Lung (tissue), 12 donors: ENCODE measurements around the gene TRIP6. TPM values are rescaled to one million over a fixed set of nuclear protein-coding genes. Genes with fewer than 3 reads are reported as not detected.
"Not testable (repeated sequence)": the region's sequence is repeated elsewhere in the genome, so short reads cannot be mapped to it uniquely, and the experiment has no call there.

Experiments used
- ATAC-seq: fragments of 200-7000 bp; cut with Tn5 transposase; one replicate; pipeline ENCODE4 v1.9.1; 2020; ENCODE audit warnings: moderate number of reproducible peaks; ENCODE audit not compliant: insufficient read depth, low FRiP score
- DNase-seq, 3 donors: peaks; one replicate each; pipeline ENCODE4 v3.0.0-alpha.2; 2013 to 2017
- H3K27ac ChIP-seq, 2 donors: one replicate each; pipeline ENCODE4 v1.5.1; 2013; ENCODE audit warnings: mild to moderate bottlenecking in 2 of 2, moderate library complexity in 2 of 2, control low read depth in 1 of 2, inconsistent platforms in 1 of 2, low read depth in 1 of 2, low read length in 1 of 2
- H3K27me3 ChIP-seq, 3 donors: one replicate each; pipeline ENCODE4 v1.5.1; 2013; ENCODE audit warnings: low read length in 2 of 3; ENCODE audit not compliant: control insufficient read depth in 3 of 3, insufficient read depth in 3 of 3
- H3K36me3 ChIP-seq, 4 donors: one replicate each; pipeline ENCODE4 v1.5.1; 2013; ENCODE audit warnings: low read length in 4 of 4, mild to moderate bottlenecking in 1 of 4, moderate library complexity in 1 of 4; ENCODE audit not compliant: control insufficient read depth in 4 of 4, insufficient read depth in 4 of 4
- H3K4me1 ChIP-seq, 5 donors: one replicate each; pipeline ENCODE4 v1.5.1; 2013; ENCODE audit warnings: low read length in 5 of 5, mild to moderate bottlenecking in 2 of 5, moderate library complexity in 1 of 5; ENCODE audit not compliant: control insufficient read depth in 5 of 5, insufficient read depth in 5 of 5
- H3K4me3 ChIP-seq: one replicate; pipeline ENCODE4 v1.5.1; 2013; ENCODE audit warnings: mild to moderate bottlenecking, control low read depth, moderate library complexity
- H3K9ac ChIP-seq, 2 donors: one replicate each; pipeline ENCODE4 v1.5.1; 2013; ENCODE audit warnings: low read length in 2 of 2, control low read depth in 1 of 2; ENCODE audit not compliant: insufficient read depth in 1 of 2
- H3K9me3 ChIP-seq, 4 donors: one replicate each; pipeline ENCODE4 v1.5.1; 2013; ENCODE audit warnings: low read length in 3 of 4, mild to moderate bottlenecking in 1 of 4, moderate library complexity in 1 of 4; ENCODE audit not compliant: control insufficient read depth in 4 of 4, insufficient read depth in 3 of 4
- WGBS, 2 donors: extraction: QIAGEN DNeasy Blood & Tissue Kit; methylation state at CpG; one replicate each; pipeline ENCODE4 v1.1.7; 2013; 5-methylcytosine and 5-hydroxymethylcytosine counted together
- polyA plus RNA-seq, 2 donors: library from polyadenylated mRNA; stranded (reverse); fragments of 200-250 nt; gene quantifications; one replicate each; pipeline ENCODE4 v1.2.1, GENCODE V29; 2013
- total RNA-seq, 2 donors: library from RNA; depleted of rRNA in 1 of 2; stranded (reverse); fragments of >200 nt in 1 of 2; gene quantifications; one replicate each; pipeline ENCODE4 v1.2.1, GENCODE V29; 2014 to 2021
- TF ChIP-seq, protein P1 (sequence below): IDR thresholded peaks from 2 replicates; pipeline ENCODE4 v1.5.1; 2012; ENCODE audit warnings: mild to moderate bottlenecking; ENCODE audit errors: control extremely low read depth, extremely low read depth
- donor health status: control.
- donor health status: control.
- donor health status: Bipolar disorder and iron deficiency.
- donor health status: healthy.
- donor health status: DM: yes; HTN: yes; CAD: no.

TRIP6 gene
- total and polyA plus RNA-seq, 4 donors, result 41.4 to 81.8 (median 52.3) TPM

DNA sequence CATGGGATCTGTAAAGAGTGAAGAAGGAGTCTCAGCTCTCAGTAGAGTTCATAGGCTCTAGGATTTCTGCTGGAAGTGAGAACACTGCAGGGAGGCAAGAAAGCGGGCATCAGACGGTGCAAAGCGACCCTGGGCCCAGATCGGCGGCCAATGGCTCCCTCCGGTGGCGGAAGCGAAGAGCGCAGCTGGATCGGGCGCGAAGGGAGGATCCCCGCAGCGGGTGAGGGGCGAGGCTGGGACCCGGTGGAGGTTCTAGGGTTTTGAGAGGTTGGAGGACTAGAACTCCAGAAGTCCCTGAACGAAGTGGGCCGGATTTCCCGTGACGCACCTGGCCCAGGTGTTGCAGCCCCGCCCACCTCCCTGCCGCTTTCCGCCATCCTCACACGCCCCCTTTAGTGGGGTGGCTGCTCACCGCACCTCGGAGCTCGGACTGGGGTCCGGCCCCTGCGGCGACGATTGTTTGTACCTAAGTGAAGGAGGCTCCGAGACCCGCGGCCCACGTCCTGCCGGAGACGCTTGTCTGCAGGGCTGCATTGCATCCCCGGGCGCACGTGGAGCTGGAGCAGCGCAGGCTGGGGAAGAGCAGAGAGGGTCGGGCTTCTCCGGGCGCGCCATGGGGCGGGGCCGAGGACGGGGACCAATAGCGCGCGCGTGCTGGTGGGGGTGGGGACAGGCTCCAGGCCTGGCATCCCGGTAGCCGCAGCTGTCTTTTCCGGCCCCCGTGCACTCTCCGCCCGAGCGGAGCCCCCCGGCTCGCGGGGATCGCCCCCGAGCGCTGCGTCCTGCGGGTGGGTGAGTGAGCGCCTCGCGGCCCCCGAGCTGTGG is 14.9 kb upstream of the TRIP6 start, which contains the start of gene SLC12A9:
TSS of gene SLC12A9 (plus strand) at position 666 of the 825 bp plus-strand sequence. CDS start 1,485 bp downstream, outside the sequence.
- Histone ChIP-seq H3K36me3 (peaks cover 0 to 13% (median 2%) of the 10 kb centered on the region in 4 donors), H3K4me1 (peaks cover 0 to 13% (median 4%) of the 10 kb centered on the region in 5 donors), H3K27ac (peak within 1 kb of the TSS in 1 of 2 donors; percentile 65), H3K27me3 (no peaks in the 10 kb centered on the region), H3K9ac (peak within 1 kb of the TSS in 1 of 2 donors; percentile 25), H3K9me3 (no peaks in the 10 kb centered on the region), H3K4me3 (peak within 1 kb of the TSS; percentile 65)
- peak; percentile 99 for ATAC-seq
- peak; percentile 92 to 95 (median 92) for DNase-seq
- TF ChIP-seq, protein P1, sequence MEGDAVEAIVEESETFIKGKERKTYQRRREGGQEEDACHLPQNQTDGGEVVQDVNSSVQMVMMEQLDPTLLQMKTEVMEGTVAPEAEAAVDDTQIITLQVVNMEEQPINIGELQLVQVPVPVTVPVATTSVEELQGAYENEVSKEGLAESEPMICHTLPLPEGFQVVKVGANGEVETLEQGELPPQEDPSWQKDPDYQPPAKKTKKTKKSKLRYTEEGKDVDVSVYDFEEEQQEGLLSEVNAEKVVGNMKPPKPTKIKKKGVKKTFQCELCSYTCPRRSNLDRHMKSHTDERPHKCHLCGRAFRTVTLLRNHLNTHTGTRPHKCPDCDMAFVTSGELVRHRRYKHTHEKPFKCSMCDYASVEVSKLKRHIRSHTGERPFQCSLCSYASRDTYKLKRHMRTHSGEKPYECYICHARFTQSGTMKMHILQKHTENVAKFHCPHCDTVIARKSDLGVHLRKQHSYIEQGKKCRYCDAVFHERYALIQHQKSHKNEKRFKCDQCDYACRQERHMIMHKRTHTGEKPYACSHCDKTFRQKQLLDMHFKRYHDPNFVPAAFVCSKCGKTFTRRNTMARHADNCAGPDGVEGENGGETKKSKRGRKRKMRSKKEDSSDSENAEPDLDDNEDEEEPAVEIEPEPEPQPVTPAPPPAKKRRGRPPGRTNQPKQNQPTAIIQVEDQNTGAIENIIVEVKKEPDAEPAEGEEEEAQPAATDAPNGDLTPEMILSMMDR, result peak; percentile 83
- WGBS, 2 donors, result 0 to 1% methylated on average over 71 of the region's 71 CpGs

DNA sequence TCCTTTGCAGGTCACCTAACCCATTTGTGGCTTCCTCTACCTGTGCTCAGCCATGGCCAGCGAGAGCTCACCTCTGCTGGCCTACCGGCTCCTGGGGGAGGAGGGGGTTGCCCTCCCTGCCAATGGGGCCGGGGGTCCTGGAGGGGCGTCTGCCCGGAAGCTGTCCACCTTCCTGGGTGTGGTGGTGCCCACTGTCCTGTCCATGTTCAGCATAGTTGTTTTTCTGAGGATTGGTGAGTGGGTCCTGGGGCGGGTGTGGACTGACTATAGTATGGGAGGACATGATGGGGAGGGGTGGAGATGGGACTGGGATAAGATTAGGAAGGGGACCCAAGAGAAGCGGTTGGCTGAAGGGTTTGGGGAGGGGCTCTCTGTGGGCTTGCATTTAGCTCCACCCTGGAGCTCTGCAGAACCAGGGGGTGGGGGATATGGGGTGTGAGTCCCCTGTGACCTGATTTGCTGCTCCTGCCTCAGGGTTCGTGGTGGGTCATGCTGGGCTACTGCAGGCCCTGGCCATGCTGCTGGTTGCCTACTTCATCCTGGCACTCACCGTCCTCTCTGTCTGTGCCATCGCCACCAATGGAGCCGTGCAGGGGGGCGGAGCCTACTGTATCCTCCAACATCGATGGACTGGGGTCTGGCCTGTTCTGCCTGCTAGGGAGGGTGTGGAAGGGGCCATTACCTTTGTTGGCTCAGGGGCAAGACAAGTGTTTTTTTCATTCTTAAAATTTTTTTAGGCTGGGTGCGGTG is 12.9 kb upstream of the TRIP6 start:
- Histone ChIP-seq H3K27me3 (no peaks in the 10 kb centered on the region), H3K9ac (no peak overlapping the region), H3K4me3 (no peak overlapping the region), H3K27ac (no peak overlapping the region), H3K9me3 (no peaks in the 10 kb centered on the region), H3K4me1 (peaks cover 0 to 13% (median 4%) of the 10 kb centered on the region in 5 donors), H3K36me3 (peaks cover 0 to 13% (median 2%) of the 10 kb centered on the region in 4 donors)
- ATAC-seq (no peak), DNase-seq (no peak)
- WGBS, 2 donors, result 91 to 94% methylated on average over 14 of the region's 14 CpGs
- TF ChIP-seq, protein P1, result no peak

DNA sequence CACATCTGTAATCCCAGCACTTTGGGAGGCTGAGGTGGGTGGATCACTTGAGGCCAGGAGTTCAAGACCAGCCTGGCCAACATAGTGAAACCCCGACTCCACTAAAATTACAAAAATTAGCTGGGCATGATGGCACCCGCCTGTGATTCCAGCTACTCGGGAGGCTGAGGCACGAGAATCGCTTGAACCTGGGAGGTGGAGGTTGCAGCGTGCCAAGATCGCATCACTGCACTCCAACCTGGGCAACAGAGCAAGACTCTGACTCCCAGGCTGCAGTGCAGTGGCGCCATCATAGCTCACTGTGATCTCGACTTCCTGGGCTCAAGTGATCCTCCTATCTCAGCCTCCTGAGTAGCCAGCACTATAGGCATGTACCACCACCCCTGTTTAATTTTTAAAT is 12.3 kb upstream of the TRIP6 start:
- DNase-seq, H3K4me3 ChIP-seq, H3K27me3 ChIP-seq, H3K27ac ChIP-seq, H3K9ac ChIP-seq, H3K9me3 ChIP-seq, ATAC-seq: not testable (repeated sequence)
- Histone ChIP-seq H3K36me3 (peaks cover 0 to 15% (median 2%) of the 10 kb centered on the region in 4 donors), H3K4me1 (peaks cover 0 to 13% (median 4%) of the 10 kb centered on the region in 5 donors)
- 96 to 98% methylated on average over 9 of the region's 9 CpGs for WGBS, 2 donors

DNA sequence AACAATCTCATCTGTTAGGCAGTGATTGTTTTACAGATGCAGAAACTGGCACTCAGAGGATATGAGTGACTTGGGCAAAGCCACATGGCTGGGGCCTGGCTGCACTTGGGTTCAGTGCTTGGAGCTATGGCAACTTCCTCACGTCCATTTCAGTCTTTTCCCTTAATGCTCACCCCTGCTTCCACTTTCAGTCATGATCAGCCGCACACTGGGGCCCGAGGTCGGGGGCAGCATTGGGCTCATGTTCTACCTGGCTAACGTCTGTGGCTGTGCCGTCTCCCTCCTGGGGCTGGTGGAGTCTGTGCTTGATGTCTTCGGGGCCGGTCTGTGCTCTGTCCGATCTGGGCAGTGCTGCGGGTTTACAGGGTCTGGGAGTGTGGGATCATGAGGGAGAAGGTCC is 11.7 kb upstream of the TRIP6 start:
- no peak for DNase-seq
- no peak overlapping the region for H3K27ac ChIP-seq
- 91 to 92% methylated on average over 10 of the region's 10 CpGs for WGBS, 2 donors
- no peak overlapping the region for H3K9ac ChIP-seq
- no peak for ATAC-seq
- peaks cover 0 to 20% (median 7%) of the 10 kb centered on the region in 4 donors for H3K36me3 ChIP-seq
- no peaks in the 10 kb centered on the region for H3K9me3 ChIP-seq
- H3K4me1 ChIP-seq, result peaks cover 0 to 13% (median 4%) of the 10 kb centered on the region in 5 donors
- TF ChIP-seq, protein P1, result no peak
- H3K27me3 ChIP-seq, result no peaks in the 10 kb centered on the region
- no peak overlapping the region for H3K4me3 ChIP-seq
